Liver (tissue), 9 donors: ENCODE data around the gene PMP22. TPM values are rescaled to one million over a fixed set of nuclear protein-coding genes. Genes with fewer than 3 reads are reported as not detected.

ENCODE experiments used
- DNase-seq: peaks from one replicate; pipeline ENCODE4 v3.0.0-alpha.2; 2017; ENCODE audit warnings: low spot score
- H3K27ac ChIP-seq, 2 donors: one replicate each; pipeline ENCODE4 v1.7.0; 2013; ENCODE audit warnings: inconsistent platforms in 2 of 2, low read length in 2 of 2, control low read depth in 1 of 2, low read depth in 1 of 2, mild to moderate bottlenecking in 1 of 2
- H3K27me3 ChIP-seq, 4 donors: one replicate each; pipeline versions ENCODE4 v1.6.1 to v1.7.0; 2013; ENCODE audit warnings: low read length in 3 of 4, inconsistent platforms in 1 of 4, mild to moderate bottlenecking in 1 of 4, moderate library complexity in 1 of 4; ENCODE audit not compliant: control insufficient read depth in 4 of 4, insufficient read depth in 4 of 4
- H3K36me3 ChIP-seq, 4 donors: one replicate each; pipeline versions ENCODE4 v1.6.1 to v1.7.0; 2013; ENCODE audit warnings: low read length in 3 of 4, mild to moderate bottlenecking in 3 of 4, low read depth in 1 of 4, moderate library complexity in 1 of 4; ENCODE audit not compliant: control insufficient read depth in 4 of 4, insufficient read depth in 3 of 4
- H3K4me1 ChIP-seq, 4 donors: one replicate each; pipeline versions ENCODE4 v1.6.1 to v1.7.0; 2013; ENCODE audit warnings: low read length in 3 of 4, mild to moderate bottlenecking in 3 of 4, moderate library complexity in 1 of 4; ENCODE audit not compliant: control insufficient read depth in 4 of 4, insufficient read depth in 4 of 4
- H3K4me3 ChIP-seq, 3 donors: one replicate each; pipeline versions ENCODE4 v1.6.1 to v1.7.0; 2013; ENCODE audit warnings: low read length in 3 of 3, control low read depth in 1 of 3, low read depth in 1 of 3, mild to moderate bottlenecking in 1 of 3
- H3K9ac ChIP-seq, 2 donors: one replicate each; pipeline ENCODE4 v1.7.0; 2013; ENCODE audit warnings: low read length in 2 of 2, mild to moderate bottlenecking in 2 of 2, moderate library complexity in 2 of 2, control low read depth in 1 of 2, low read depth in 1 of 2
- H3K9me3 ChIP-seq, 4 donors: one replicate each; pipeline versions ENCODE4 v1.6.1 to v1.7.0; 2013; ENCODE audit warnings: low read length in 3 of 4; ENCODE audit not compliant: control insufficient read depth in 4 of 4
- SP1 ChIP-seq: IDR thresholded peaks from 2 replicates; pipeline ENCODE4 v1.6.1; 2018; ENCODE audit warnings: antibody characterized with exemption, mild to moderate bottlenecking
- YY1 ChIP-seq: IDR thresholded peaks from 2 replicates; pipeline ENCODE4 v1.6.1; 2016; ENCODE audit warnings: antibody characterized with exemption, mild to moderate bottlenecking
- WGBS: extraction: QIAGEN DNeasy Blood & Tissue Kit; methylation state at CpG from one replicate; pipeline ENCODE4 v1.1.7; 2013; 5-methylcytosine and 5-hydroxymethylcytosine counted together
- polyA plus RNA-seq, 2 donors: library from polyadenylated mRNA; stranded (reverse) in 1 of 2; unstranded in 1 of 2; fragments of 200-250 nt in 1 of 2; fragments of >200 nt in 1 of 2; fragmentation: Nextera tagmentation in 1 of 2; extraction: Ambion mirVana in 1 of 2; gene quantifications; one replicate each; pipeline versions ENCODE4 v1.2.1 to v1.2.3, GENCODE V29; 2013 to 2015
- total RNA-seq, 2 donors: library from RNA; depleted of rRNA; stranded (reverse); fragments of >200 nt; gene quantifications; one replicate each; pipeline ENCODE4 v1.2.3, GENCODE V29; 2014
- TF ChIP-seq, protein P1 (sequence below): IDR thresholded peaks from 2 replicates; pipeline ENCODE4 v1.6.1; 2016; ENCODE audit warnings: antibody characterized with exemption, mild to moderate bottlenecking
- TF ChIP-seq, protein P2 (sequence below): fragments of 150-350 bp; IDR thresholded peaks from 2 replicates; pipeline ENCODE4 v1.5.1; 2017; ENCODE audit warnings: improper control_type of control experiment, low read depth, low read length; ENCODE audit not compliant: missing input control
- TF ChIP-seq, protein P3 (sequence below): IDR thresholded peaks from 2 replicates; pipeline ENCODE4 v1.6.1; 2016; ENCODE audit warnings: antibody characterized with exemption
- TF ChIP-seq, protein P4 (sequence below): IDR thresholded peaks from 2 replicates; pipeline ENCODE4 v1.6.1; 2016; ENCODE audit warnings: antibody characterized with exemption
- TF ChIP-seq, protein P5 (sequence below): IDR thresholded peaks from 2 replicates; pipeline ENCODE4 v1.6.1; 2016; ENCODE audit warnings: antibody characterized with exemption
- donor health status: healthy.
- donor health status: healthy.
- donor health status: healthy.
- donor health status: healthy.
- donor health status: healthy.

The PMP22 gene
- total and polyA plus RNA-seq, 4 donors: 3.2 to 9.1 (median 5.7) TPM

DNA sequence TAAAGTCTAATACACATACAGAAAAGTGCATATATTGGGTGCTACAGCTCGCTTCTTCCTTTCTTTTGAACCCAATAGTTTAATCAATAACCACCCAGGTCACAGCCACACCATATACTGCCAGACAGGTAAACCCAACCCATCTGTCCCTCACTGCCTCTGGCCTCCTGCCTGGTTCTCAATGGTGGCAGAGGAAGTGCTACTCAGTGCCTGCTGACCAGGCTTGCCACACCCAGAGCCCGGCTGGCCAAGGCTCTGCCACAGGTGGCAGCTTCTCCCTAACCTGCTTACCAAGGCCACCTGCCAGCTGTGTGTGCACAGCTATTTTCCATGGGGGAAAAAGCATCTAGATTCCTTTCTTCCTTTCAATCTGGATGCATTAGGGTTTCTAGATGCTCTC lies 584 bp downstream of the PMP22 start (continued):
- TF ChIP-seq, protein P1, sequence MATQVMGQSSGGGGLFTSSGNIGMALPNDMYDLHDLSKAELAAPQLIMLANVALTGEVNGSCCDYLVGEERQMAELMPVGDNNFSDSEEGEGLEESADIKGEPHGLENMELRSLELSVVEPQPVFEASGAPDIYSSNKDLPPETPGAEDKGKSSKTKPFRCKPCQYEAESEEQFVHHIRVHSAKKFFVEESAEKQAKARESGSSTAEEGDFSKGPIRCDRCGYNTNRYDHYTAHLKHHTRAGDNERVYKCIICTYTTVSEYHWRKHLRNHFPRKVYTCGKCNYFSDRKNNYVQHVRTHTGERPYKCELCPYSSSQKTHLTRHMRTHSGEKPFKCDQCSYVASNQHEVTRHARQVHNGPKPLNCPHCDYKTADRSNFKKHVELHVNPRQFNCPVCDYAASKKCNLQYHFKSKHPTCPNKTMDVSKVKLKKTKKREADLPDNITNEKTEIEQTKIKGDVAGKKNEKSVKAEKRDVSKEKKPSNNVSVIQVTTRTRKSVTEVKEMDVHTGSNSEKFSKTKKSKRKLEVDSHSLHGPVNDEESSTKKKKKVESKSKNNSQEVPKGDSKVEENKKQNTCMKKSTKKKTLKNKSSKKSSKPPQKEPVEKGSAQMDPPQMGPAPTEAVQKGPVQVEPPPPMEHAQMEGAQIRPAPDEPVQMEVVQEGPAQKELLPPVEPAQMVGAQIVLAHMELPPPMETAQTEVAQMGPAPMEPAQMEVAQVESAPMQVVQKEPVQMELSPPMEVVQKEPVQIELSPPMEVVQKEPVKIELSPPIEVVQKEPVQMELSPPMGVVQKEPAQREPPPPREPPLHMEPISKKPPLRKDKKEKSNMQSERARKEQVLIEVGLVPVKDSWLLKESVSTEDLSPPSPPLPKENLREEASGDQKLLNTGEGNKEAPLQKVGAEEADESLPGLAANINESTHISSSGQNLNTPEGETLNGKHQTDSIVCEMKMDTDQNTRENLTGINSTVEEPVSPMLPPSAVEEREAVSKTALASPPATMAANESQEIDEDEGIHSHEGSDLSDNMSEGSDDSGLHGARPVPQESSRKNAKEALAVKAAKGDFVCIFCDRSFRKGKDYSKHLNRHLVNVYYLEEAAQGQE: no peak
- TF ChIP-seq, protein P2, sequence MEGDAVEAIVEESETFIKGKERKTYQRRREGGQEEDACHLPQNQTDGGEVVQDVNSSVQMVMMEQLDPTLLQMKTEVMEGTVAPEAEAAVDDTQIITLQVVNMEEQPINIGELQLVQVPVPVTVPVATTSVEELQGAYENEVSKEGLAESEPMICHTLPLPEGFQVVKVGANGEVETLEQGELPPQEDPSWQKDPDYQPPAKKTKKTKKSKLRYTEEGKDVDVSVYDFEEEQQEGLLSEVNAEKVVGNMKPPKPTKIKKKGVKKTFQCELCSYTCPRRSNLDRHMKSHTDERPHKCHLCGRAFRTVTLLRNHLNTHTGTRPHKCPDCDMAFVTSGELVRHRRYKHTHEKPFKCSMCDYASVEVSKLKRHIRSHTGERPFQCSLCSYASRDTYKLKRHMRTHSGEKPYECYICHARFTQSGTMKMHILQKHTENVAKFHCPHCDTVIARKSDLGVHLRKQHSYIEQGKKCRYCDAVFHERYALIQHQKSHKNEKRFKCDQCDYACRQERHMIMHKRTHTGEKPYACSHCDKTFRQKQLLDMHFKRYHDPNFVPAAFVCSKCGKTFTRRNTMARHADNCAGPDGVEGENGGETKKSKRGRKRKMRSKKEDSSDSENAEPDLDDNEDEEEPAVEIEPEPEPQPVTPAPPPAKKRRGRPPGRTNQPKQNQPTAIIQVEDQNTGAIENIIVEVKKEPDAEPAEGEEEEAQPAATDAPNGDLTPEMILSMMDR: no peak

DNA sequence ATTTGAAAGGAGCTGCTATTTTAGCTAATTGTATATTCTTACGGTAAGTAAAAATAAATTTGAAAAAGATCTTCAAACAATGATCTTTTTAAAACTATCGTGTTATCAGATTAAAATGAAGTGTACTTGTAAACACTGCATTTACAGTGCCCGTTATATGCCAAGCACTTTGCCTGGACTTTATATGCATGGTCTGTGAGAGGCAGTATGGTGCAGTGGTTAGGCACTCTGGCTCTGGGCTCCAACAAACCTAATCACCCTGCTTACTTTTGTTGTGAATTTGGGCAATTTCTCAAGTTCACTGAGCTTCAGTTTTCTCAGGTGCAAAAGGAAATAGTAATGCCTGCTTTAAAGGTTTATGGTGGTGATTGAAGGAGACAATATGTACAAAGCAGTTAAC lies 1.4 kb downstream of the PMP22 start:
- H3K4me3 ChIP-seq: no peak overlapping the region
- H3K9ac ChIP-seq: no peak overlapping the region
- H3K9me3 ChIP-seq: no peaks in the 10 kb centered on the region
- DNase-seq: no peak
- no peak overlapping the region for H3K27ac ChIP-seq
- TF ChIP-seq, protein P1: no peak
- TF ChIP-seq, protein P3, sequence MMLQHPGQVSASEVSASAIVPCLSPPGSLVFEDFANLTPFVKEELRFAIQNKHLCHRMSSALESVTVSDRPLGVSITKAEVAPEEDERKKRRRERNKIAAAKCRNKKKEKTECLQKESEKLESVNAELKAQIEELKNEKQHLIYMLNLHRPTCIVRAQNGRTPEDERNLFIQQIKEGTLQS: no peak
- TF ChIP-seq, protein P2: no peak
- TF ChIP-seq YY1 (no peak), SP1 (no peak)
- TF ChIP-seq, protein P4, sequence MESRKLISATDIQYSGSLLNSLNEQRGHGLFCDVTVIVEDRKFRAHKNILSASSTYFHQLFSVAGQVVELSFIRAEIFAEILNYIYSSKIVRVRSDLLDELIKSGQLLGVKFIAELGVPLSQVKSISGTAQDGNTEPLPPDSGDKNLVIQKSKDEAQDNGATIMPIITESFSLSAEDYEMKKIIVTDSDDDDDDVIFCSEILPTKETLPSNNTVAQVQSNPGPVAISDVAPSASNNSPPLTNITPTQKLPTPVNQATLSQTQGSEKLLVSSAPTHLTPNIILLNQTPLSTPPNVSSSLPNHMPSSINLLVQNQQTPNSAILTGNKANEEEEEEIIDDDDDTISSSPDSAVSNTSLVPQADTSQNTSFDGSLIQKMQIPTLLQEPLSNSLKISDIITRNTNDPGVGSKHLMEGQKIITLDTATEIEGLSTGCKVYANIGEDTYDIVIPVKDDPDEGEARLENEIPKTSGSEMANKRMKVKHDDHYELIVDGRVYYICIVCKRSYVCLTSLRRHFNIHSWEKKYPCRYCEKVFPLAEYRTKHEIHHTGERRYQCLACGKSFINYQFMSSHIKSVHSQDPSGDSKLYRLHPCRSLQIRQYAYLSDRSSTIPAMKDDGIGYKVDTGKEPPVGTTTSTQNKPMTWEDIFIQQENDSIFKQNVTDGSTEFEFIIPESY: no peak
- TF ChIP-seq, protein P5, sequence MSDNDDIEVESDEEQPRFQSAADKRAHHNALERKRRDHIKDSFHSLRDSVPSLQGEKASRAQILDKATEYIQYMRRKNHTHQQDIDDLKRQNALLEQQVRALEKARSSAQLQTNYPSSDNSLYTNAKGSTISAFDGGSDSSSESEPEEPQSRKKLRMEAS: no peak
- H3K4me1 ChIP-seq: peaks cover 0 to 26% (median 11%) of the 10 kb centered on the region in 4 donors
- WGBS: 60% methylated on average over 3 of the region's 3 CpGs
- H3K36me3 ChIP-seq: no peaks in the 10 kb centered on the region
- H3K27me3 ChIP-seq: peaks cover 0 to 6% (median 4%) of the 10 kb centered on the region in 4 donors
